ENCODE data around the gene MACROD2. TPM values are rescaled to one million over a fixed set of nuclear protein-coding genes. Genes with fewer than 3 reads are reported as not detected.

The MACROD2 gene
- polyA plus RNA-seq, 1 donor from 2014 or later: 23.2 TPM

DNA sequence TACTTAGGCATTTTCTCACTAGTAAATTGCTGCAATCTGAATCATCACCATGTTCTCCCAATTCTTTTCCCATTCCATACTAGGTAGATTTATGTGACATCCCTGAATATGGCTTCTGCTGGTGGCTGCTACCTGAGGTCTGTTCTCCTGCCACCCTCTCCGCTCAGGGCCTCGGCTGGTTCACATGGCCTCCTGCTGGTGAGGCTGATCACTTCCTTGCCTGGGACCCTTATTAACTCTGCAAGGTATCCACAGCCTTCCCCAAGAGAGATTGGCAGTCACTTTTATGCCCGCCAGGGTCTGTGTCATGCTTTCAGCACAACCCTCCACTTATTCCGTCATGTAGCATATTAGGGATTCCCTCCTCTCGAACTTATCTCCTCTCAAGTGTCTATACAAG is 766.6 kb downstream of the MACROD2 start:
- Histone ChIP-seq H3K4me2 (ENCODE audit: low read length) (no peak overlapping the region), H2AFZ (ENCODE audit: low read depth, low read length) (no peak overlapping the region), H3K27me3 (ENCODE audit: insufficient read depth, low read depth, low read length) (no peaks in the 10 kb centered on the region), H3K27ac (ENCODE audit: low read length) (no peak overlapping the region), H3K36me3 (ENCODE audit: insufficient read depth, low read length) (no peaks in the 10 kb centered on the region), H3K79me2 (replicated peaks; ENCODE audit: insufficient read depth, low read length) (no peaks in the 10 kb centered on the region), H3F3A (ENCODE audit: insufficient read depth, low read length, poor library complexity, severe bottlenecking) (no peaks in the 10 kb centered on the region), H3K9ac (ENCODE audit: low read length) (no peak overlapping the region), H3K4me3 (ENCODE audit: low read length) (no peak overlapping the region), H3K9me3 (ENCODE audit: low read length) (no peaks in the 10 kb centered on the region), H3K9me2 (ENCODE audit: insufficient read depth, low read length) (no peaks in the 10 kb centered on the region), H4K20me1 (ENCODE audit: insufficient read depth) (no peaks in the 10 kb centered on the region)
- TF ChIP-seq TAF1 (IDR thresholded peaks at IDR 0.05; ENCODE audit: low read depth): no peak
- no peak for TF ChIP-seq SMC3 (conservative IDR thresholded peaks at IDR 0.05; ENCODE audit: poor library complexity)
- no peak for TF ChIP-seq EZH2 (IDR thresholded peaks at IDR 0.05; ENCODE audit: borderline replicate concordance, insufficient read depth, low read length, poor library complexity, severe bottlenecking)
- no peak for TF ChIP-seq POLR2AphosphoS5 (IDR thresholded peaks at IDR 0.05)
- no peak for TF ChIP-seq MXI1 (conservative IDR thresholded peaks at IDR 0.05; ENCODE audit: poor library complexity, severe bottlenecking)
- no peak for TF ChIP-seq RAD21 (conservative IDR thresholded peaks at IDR 0.05)
- no peak for TF ChIP-seq EP300 (conservative IDR thresholded peaks at IDR 0.05; ENCODE audit: poor library complexity, severe bottlenecking)
- TF ChIP-seq, protein P1, sequence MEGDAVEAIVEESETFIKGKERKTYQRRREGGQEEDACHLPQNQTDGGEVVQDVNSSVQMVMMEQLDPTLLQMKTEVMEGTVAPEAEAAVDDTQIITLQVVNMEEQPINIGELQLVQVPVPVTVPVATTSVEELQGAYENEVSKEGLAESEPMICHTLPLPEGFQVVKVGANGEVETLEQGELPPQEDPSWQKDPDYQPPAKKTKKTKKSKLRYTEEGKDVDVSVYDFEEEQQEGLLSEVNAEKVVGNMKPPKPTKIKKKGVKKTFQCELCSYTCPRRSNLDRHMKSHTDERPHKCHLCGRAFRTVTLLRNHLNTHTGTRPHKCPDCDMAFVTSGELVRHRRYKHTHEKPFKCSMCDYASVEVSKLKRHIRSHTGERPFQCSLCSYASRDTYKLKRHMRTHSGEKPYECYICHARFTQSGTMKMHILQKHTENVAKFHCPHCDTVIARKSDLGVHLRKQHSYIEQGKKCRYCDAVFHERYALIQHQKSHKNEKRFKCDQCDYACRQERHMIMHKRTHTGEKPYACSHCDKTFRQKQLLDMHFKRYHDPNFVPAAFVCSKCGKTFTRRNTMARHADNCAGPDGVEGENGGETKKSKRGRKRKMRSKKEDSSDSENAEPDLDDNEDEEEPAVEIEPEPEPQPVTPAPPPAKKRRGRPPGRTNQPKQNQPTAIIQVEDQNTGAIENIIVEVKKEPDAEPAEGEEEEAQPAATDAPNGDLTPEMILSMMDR (IDR thresholded peaks at IDR 0.05; ENCODE audit: poor library complexity, severe bottlenecking): no peak
- TF ChIP-seq, protein P2, sequence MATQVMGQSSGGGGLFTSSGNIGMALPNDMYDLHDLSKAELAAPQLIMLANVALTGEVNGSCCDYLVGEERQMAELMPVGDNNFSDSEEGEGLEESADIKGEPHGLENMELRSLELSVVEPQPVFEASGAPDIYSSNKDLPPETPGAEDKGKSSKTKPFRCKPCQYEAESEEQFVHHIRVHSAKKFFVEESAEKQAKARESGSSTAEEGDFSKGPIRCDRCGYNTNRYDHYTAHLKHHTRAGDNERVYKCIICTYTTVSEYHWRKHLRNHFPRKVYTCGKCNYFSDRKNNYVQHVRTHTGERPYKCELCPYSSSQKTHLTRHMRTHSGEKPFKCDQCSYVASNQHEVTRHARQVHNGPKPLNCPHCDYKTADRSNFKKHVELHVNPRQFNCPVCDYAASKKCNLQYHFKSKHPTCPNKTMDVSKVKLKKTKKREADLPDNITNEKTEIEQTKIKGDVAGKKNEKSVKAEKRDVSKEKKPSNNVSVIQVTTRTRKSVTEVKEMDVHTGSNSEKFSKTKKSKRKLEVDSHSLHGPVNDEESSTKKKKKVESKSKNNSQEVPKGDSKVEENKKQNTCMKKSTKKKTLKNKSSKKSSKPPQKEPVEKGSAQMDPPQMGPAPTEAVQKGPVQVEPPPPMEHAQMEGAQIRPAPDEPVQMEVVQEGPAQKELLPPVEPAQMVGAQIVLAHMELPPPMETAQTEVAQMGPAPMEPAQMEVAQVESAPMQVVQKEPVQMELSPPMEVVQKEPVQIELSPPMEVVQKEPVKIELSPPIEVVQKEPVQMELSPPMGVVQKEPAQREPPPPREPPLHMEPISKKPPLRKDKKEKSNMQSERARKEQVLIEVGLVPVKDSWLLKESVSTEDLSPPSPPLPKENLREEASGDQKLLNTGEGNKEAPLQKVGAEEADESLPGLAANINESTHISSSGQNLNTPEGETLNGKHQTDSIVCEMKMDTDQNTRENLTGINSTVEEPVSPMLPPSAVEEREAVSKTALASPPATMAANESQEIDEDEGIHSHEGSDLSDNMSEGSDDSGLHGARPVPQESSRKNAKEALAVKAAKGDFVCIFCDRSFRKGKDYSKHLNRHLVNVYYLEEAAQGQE (IDR thresholded peaks at IDR 0.05; ENCODE audit: borderline replicate concordance): no peak

DNA sequence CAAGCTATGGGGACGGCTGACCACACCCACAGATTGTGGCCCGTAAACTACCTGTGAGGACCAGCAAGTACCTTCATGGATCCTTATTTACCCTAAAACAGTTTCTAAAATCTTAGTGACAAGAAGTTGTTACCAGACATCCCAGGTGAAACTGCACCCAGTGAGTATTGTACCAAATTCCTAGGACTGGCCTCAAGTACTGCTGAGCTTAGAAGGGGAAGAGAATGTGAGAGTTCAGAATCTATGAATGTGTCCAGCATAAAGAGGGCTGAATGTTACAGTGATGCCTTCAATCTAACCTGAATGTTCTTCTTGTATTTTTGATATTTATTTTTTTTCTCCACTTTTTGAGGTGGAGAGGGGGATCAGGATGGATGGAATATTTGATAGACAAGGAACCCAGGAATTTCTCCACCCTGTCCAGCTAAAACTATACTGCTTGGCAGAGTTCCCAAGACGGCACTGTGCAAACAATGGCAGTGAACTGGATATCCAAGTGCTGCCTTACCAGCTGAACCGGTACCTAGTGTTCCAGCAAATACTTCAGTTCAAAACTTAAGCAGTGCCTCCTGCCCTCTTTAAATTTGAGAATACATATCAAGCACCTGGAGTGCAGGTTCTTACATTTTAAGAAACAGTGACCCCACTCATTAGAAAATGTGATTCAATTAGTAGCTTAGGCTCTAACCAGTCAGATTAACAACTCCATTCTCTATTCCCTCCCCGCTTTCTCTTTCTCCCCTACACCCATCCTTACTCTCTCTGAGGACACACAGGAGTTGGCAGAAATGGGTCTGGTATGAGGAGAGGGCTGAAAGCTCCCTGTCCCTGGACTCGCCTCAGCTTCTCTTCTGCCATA is 769.4 kb downstream of the MACROD2 start:
- no peak overlapping the region for H3K4me2 ChIP-seq (ENCODE audit: low read length)
- no peak overlapping the region for H3K4me3 ChIP-seq (ENCODE audit: low read length)
- TF ChIP-seq, protein P2 (IDR thresholded peaks at IDR 0.05; ENCODE audit: borderline replicate concordance): no peak
- TF ChIP-seq EP300 (conservative IDR thresholded peaks at IDR 0.05; ENCODE audit: poor library complexity, severe bottlenecking) (no peak), RAD21 (conservative IDR thresholded peaks at IDR 0.05) (no peak), MXI1 (conservative IDR thresholded peaks at IDR 0.05; ENCODE audit: poor library complexity, severe bottlenecking) (no peak), POLR2AphosphoS5 (IDR thresholded peaks at IDR 0.05) (no peak), EZH2 (IDR thresholded peaks at IDR 0.05; ENCODE audit: borderline replicate concordance, insufficient read depth, low read length, poor library complexity, severe bottlenecking) (no peak), SMC3 (conservative IDR thresholded peaks at IDR 0.05; ENCODE audit: poor library complexity) (no peak), TAF1 (IDR thresholded peaks at IDR 0.05; ENCODE audit: low read depth) (no peak)
- TF ChIP-seq, protein P1 (IDR thresholded peaks at IDR 0.05; ENCODE audit: poor library complexity, severe bottlenecking): no peak
- no peak overlapping the region for H3K9ac ChIP-seq (ENCODE audit: low read length)
- H3K36me3 ChIP-seq (ENCODE audit: insufficient read depth, low read length): no peaks in the 10 kb centered on the region
- no peaks in the 10 kb centered on the region for H3K79me2 ChIP-seq (replicated peaks; ENCODE audit: insufficient read depth, low read length)
- no peaks in the 10 kb centered on the region for H3F3A ChIP-seq (ENCODE audit: insufficient read depth, low read length, poor library complexity, severe bottlenecking)
- no peak overlapping the region for H2AFZ ChIP-seq (ENCODE audit: low read depth, low read length)
- no peaks in the 10 kb centered on the region for H3K27me3 ChIP-seq (ENCODE audit: insufficient read depth, low read depth, low read length)
- no peaks in the 10 kb centered on the region for H3K9me3 ChIP-seq (ENCODE audit: low read length)
- H3K9me2 ChIP-seq (ENCODE audit: insufficient read depth, low read length): no peaks in the 10 kb centered on the region
- H4K20me1 ChIP-seq (ENCODE audit: insufficient read depth): no peaks in the 10 kb centered on the region
- no peak overlapping the region for H3K27ac ChIP-seq (ENCODE audit: low read length)
